Keratinocyte (primary cell): Measurements from ENCODE around the gene PCK2.

Experiments
- EZH2 ChIP-seq: IDR thresholded peaks from one replicate; pipeline ENCODE4 v1.6.1; 2012; ENCODE audit warnings: inconsistent platforms, mild to moderate bottlenecking, low read length, moderate library complexity
- TF ChIP-seq, protein P1 (sequence below), 3 experiments: IDR thresholded peaks in 1 of 3; conservative IDR thresholded peaks in 1 of 3; optimal IDR thresholded peaks in 1 of 3; 2 replicates in 2 of 3; 3 replicates in 1 of 3; pipeline versions ENCODE3 to v1.5.1; 2011; ENCODE audit warnings: low read length in 3 of 3, mild to moderate bottlenecking in 3 of 3, moderate library complexity in 2 of 3, control low read depth in 1 of 3, inconsistent platforms in 1 of 3; ENCODE audit not compliant: insufficient read depth in 2 of 3; ENCODE audit errors: extremely low read depth in 1 of 3

DNA sequence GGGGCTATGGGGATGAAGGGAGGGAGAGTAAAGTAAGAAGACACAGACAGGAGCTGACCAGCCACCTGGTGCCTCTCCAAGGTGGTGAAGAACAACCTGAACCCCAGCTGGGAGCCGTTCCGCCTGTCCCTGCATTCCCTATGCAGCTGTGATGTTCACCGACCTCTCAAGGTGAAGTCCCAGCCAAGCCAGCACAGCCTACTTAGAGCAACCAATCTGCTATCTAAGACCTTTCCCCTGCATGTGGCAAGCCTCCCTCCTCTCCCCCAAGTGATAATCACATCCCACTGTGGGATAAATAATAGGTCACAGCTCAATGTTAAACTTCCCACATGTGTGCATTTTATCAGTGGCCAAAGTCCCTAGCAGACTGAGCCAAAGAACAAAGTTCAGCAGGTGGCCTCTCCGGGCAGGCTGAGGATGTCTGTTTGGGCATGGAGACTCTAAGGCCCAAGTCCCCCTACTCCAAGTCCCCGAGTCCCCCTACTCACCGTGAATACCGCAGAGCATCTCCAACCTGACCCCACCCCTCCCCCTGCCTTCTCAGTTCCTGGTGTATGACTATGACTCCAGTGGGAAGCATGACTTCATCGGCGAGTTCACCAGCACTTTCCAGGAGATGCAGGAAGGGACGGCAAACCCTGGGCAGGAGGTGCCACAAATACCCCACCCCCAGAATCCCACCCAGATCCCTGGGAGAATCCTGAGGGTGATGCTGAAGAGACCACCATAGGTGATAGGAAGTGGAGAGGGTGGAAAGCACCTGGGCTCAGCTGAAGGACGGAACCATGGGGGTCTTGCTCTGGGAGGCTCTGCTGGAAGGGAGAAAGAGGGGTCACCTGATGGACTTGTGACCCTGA, 19.3 kb upstream of the PCK2 start:
- TF ChIP-seq, protein P1, sequence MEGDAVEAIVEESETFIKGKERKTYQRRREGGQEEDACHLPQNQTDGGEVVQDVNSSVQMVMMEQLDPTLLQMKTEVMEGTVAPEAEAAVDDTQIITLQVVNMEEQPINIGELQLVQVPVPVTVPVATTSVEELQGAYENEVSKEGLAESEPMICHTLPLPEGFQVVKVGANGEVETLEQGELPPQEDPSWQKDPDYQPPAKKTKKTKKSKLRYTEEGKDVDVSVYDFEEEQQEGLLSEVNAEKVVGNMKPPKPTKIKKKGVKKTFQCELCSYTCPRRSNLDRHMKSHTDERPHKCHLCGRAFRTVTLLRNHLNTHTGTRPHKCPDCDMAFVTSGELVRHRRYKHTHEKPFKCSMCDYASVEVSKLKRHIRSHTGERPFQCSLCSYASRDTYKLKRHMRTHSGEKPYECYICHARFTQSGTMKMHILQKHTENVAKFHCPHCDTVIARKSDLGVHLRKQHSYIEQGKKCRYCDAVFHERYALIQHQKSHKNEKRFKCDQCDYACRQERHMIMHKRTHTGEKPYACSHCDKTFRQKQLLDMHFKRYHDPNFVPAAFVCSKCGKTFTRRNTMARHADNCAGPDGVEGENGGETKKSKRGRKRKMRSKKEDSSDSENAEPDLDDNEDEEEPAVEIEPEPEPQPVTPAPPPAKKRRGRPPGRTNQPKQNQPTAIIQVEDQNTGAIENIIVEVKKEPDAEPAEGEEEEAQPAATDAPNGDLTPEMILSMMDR (optimal IDR thresholded peaks at IDR 0.05 in 1 of 3, IDR thresholded peaks at IDR 0.05 in 1 of 3, conservative IDR thresholded peaks at IDR 0.05 in 1 of 3; ENCODE audit: extremely low read depth in 1 of 3, insufficient read depth in 2 of 3, low read length in 3 of 3): no peak
- no peak for TF ChIP-seq EZH2
